ENCODE data around the gene ADAMTSL4.

DNA sequence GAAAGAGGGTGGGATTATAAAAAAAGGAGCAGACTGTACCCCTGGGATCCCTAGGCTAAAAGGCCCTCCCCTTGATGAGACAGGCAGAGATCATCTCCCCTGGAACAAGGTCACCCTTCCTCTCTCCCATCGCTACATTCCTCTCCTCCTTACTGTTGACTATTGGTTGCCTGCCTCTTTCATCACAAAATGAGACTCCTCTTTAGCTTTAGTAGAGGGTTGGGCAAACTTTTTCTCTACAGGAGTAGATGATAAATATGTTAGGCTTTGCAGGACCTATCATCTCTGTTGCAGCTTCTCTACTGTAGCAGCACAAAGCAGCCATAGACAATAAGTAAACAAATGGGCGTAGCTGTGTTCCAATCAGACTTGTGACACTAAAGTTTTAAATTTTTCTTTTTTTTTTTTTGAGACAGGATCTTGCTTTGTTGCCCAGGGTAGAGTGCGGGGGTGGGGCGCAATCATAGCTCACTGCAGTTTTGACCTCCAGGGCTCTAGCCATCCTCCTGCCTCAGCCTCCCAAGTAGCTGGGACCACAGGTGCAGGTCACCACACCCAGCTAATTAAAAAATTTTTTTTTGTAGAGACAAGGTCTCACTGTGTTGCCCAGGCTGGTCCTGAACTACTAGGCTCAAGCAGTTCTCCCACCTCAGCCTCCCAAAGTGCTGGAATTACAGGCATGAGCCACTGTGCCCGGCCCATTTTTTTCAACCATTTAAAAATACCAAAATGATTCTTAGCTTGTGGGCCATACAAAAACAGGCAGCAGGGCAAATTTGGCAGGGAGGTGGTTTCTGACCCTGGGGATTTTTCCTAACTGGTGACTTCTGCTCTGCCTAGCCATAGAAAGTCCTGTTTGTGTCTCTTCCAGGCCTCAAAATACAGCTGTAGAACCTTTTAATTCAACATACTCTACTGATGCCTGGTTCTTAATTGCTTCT is 15.1 kb downstream of the ADAMTSL4 start:
- TF ChIP-seq, protein P1, sequence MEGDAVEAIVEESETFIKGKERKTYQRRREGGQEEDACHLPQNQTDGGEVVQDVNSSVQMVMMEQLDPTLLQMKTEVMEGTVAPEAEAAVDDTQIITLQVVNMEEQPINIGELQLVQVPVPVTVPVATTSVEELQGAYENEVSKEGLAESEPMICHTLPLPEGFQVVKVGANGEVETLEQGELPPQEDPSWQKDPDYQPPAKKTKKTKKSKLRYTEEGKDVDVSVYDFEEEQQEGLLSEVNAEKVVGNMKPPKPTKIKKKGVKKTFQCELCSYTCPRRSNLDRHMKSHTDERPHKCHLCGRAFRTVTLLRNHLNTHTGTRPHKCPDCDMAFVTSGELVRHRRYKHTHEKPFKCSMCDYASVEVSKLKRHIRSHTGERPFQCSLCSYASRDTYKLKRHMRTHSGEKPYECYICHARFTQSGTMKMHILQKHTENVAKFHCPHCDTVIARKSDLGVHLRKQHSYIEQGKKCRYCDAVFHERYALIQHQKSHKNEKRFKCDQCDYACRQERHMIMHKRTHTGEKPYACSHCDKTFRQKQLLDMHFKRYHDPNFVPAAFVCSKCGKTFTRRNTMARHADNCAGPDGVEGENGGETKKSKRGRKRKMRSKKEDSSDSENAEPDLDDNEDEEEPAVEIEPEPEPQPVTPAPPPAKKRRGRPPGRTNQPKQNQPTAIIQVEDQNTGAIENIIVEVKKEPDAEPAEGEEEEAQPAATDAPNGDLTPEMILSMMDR (conservative IDR thresholded peaks at IDR 0.05; ENCODE audit: low read depth, low read length) = no peak
- no peak for TF ChIP-seq EZH2 (IDR thresholded peaks at IDR 0.05; ENCODE audit: borderline replicate concordance, low read depth, low read length, poor library complexity, severe bottlenecking)

Measured in A673 (cell line).